Neural cell (in vitro differentiated cells): ENCODE data around the gene DRAM2. TPM values are rescaled to one million over a fixed set of nuclear protein-coding genes. Genes with fewer than 3 reads are reported as not detected.

Experiments
- H2AFZ ChIP-seq: fragments of 200-600, 300-800 bp; sonication (generic), shearing (Covaris generic); 2 replicates; pipeline ENCODE4 v1.6.0; 2014; ENCODE audit warnings: low read depth, mild to moderate bottlenecking, antibody characterized with exemption, low read length, moderate library complexity
- H3F3A ChIP-seq: fragments of 200-600 bp; shearing (Covaris generic); 2 replicates; pipeline ENCODE4 v1.6.1; 2016; ENCODE audit warnings: mild to moderate bottlenecking, moderate library complexity, mixed read lengths, antibody characterized with exemption, low read length; ENCODE audit not compliant: insufficient read depth, poor library complexity, severe bottlenecking
- H3K27ac ChIP-seq: fragments of 200-600, 300-800 bp; sonication (generic), shearing (Covaris generic); 2 replicates; pipeline ENCODE4 v1.5.1; 2014; ENCODE audit warnings: mild to moderate bottlenecking, low read length, moderate library complexity
- H3K27me3 ChIP-seq: fragments of 300-800, 200-600 bp; sonication (generic), shearing (Covaris generic); 2 replicates; pipeline ENCODE4 v1.6.0; 2014; ENCODE audit warnings: mild to moderate bottlenecking, low read depth, low read length, moderate library complexity; ENCODE audit not compliant: insufficient read depth
- H3K36me3 ChIP-seq: fragments of 300-800, 200-600 bp; sonication (generic), shearing (Covaris generic); 2 replicates; pipeline ENCODE4 v1.5.1; 2014; ENCODE audit warnings: mild to moderate bottlenecking, antibody characterized with exemption, low read length, moderate library complexity; ENCODE audit not compliant: insufficient read depth
- H3K4me2 ChIP-seq: fragments of 300-800, 200-600 bp; sonication (generic), shearing (Covaris generic); 2 replicates; pipeline ENCODE4 v1.6.0; 2014; ENCODE audit warnings: mild to moderate bottlenecking, low read length
- H3K4me3 ChIP-seq: fragments of 300-800, 200-600 bp; sonication (generic), shearing (Covaris generic); 2 replicates; pipeline ENCODE4 v1.5.1; 2014; ENCODE audit warnings: mild to moderate bottlenecking, low read length, moderate library complexity
- H3K79me2 ChIP-seq: fragments of 200-600 bp; shearing (Covaris generic); replicated peaks from 2 replicates; pipeline ENCODE4 v1.6.0; 2014; ENCODE audit warnings: mild to moderate bottlenecking, low read length, moderate library complexity; ENCODE audit not compliant: insufficient read depth
- H3K9ac ChIP-seq: fragments of 300-800, 200-600 bp; sonication (generic), shearing (Covaris generic); 2 replicates; pipeline ENCODE4 v1.6.1; 2016; ENCODE audit warnings: mild to moderate bottlenecking, low read length, mixed read lengths
- H3K9me2 ChIP-seq: fragments of 200-600 bp; shearing (Covaris generic); 2 replicates; pipeline ENCODE4 v1.6.1; 2016; ENCODE audit warnings: mild to moderate bottlenecking, low read length, mixed read lengths; ENCODE audit not compliant: insufficient read depth
- H3K9me3 ChIP-seq: fragments of 200-600, 300-800 bp; sonication (generic), shearing (Covaris generic); 2 replicates; pipeline ENCODE4 v1.6.1; 2016; ENCODE audit warnings: mild to moderate bottlenecking, mixed run types, low read length, moderate library complexity, mixed read lengths
- H4K20me1 ChIP-seq: fragments of 200-600 bp; shearing (Covaris generic); 2 replicates; pipeline ENCODE4 v1.6.1; 2016; ENCODE audit warnings: mild to moderate bottlenecking, mixed run types; ENCODE audit not compliant: insufficient read depth
- CTCF ChIP-seq: fragments of 450-650 bp; IDR thresholded peaks from 2 replicates; pipeline ENCODE4 v1.5.1; 2014; ENCODE audit warnings: antibody characterized with exemption, mild to moderate bottlenecking, moderate library complexity; ENCODE audit not compliant: poor library complexity, severe bottlenecking
- EZH2 ChIP-seq: fragments of 200-600, 300-800 bp; shearing (Covaris generic), sonication (generic); IDR thresholded peaks from 2 replicates; pipeline ENCODE4 v1.6.1; 2014; ENCODE audit warnings: antibody characterized with exemption, low read length, borderline replicate concordance, mild to moderate bottlenecking; ENCODE audit not compliant: insufficient read depth, poor library complexity, severe bottlenecking
- MXI1 ChIP-seq: fragments of 450-650 bp; conservative IDR thresholded peaks from 2 replicates; pipeline ENCODE4 v1.6.1; 2014; ENCODE audit warnings: antibody characterized with exemption, mild to moderate bottlenecking; ENCODE audit not compliant: poor library complexity, severe bottlenecking
- POLR2AphosphoS5 ChIP-seq: IDR thresholded peaks from 2 replicates; pipeline ENCODE4 v1.6.1; 2012
- RAD21 ChIP-seq: fragments of 450-650 bp; conservative IDR thresholded peaks from 2 replicates; pipeline ENCODE4 v1.6.1; 2014; ENCODE audit warnings: antibody characterized with exemption, mild to moderate bottlenecking, moderate library complexity
- REST ChIP-seq: IDR thresholded peaks from 2 replicates; pipeline ENCODE4 v1.6.1; 2012; ENCODE audit warnings: borderline replicate concordance
- SMC3 ChIP-seq: fragments of 450-650 bp; conservative IDR thresholded peaks from 2 replicates; pipeline ENCODE4 v1.6.1; 2014; ENCODE audit warnings: antibody characterized with exemption, mild to moderate bottlenecking, moderate library complexity; ENCODE audit not compliant: poor library complexity
- TAF1 ChIP-seq: IDR thresholded peaks from 2 replicates; pipeline ENCODE4 v1.6.1; 2012; ENCODE audit warnings: low read depth
- polyA plus RNA-seq: library from polyadenylated mRNA; depleted of rRNA; stranded (reverse); fragments of >200 nt; gene quantifications from 2 replicates; pipeline ENCODE4 v1.2.3, GENCODE V29; 2014

DRAM2 gene
- polyA plus RNA-seq, 1 donor from 2014 or later = 71.0 TPM

- no peaks in the 10 kb centered on the region for H3K27me3 ChIP-seq
- no peak overlapping the region for H3K9ac ChIP-seq
- H2AFZ ChIP-seq = no peak overlapping the region
- H3K79me2 ChIP-seq = peaks cover 62% of the 10 kb centered on the region
- H3K9me3 ChIP-seq = no peaks in the 10 kb centered on the region
- H3F3A ChIP-seq = no peaks in the 10 kb centered on the region
- no peak for TF ChIP-seq MXI1
- no peak for TF ChIP-seq POLR2AphosphoS5
- TF ChIP-seq CTCF = no peak
- TF ChIP-seq RAD21 = no peak
- TF ChIP-seq TAF1 = no peak
- H3K36me3 ChIP-seq = no peaks in the 10 kb centered on the region
- H4K20me1 ChIP-seq = no peaks in the 10 kb centered on the region
- no peak overlapping the region for H3K4me3 ChIP-seq
- no peaks in the 10 kb centered on the region for H3K9me2 ChIP-seq
- H3K4me2 ChIP-seq = no peak overlapping the region
- no peak overlapping the region for H3K27ac ChIP-seq
Measured at GRCh38 chr1:111145963-111146768, 6.3 kb upstream of the DRAM2 start.

- H4K20me1 ChIP-seq = no peaks in the 10 kb centered on the region
- no peaks in the 10 kb centered on the region for H3F3A ChIP-seq
- no peak for TF ChIP-seq RAD21
- TF ChIP-seq CTCF = no peak
- TF ChIP-seq TAF1 = no peak
- no peak for TF ChIP-seq EZH2
- no peak for TF ChIP-seq POLR2AphosphoS5
- TF ChIP-seq SMC3 = no peak
- no peak for TF ChIP-seq REST
- no peak overlapping the region for H3K27ac ChIP-seq
- no peaks in the 10 kb centered on the region for H3K27me3 ChIP-seq
- no peaks in the 10 kb centered on the region for H3K36me3 ChIP-seq
- no peaks in the 10 kb centered on the region for H3K9me2 ChIP-seq
- H3K9me3 ChIP-seq = no peaks in the 10 kb centered on the region
- H3K4me3 ChIP-seq = no peak overlapping the region
- H3K79me2 ChIP-seq = peaks cover 67% of the 10 kb centered on the region
- no peak overlapping the region for H2AFZ ChIP-seq
- no peak overlapping the region for H3K9ac ChIP-seq
- no peak overlapping the region for H3K4me2 ChIP-seq
Measured at GRCh38 chr1:111145542-111145941, 5.6 kb upstream of the DRAM2 start.
